ENCODE data around the gene LKAAEAR1.

LKAAEAR1 gene

DNA sequence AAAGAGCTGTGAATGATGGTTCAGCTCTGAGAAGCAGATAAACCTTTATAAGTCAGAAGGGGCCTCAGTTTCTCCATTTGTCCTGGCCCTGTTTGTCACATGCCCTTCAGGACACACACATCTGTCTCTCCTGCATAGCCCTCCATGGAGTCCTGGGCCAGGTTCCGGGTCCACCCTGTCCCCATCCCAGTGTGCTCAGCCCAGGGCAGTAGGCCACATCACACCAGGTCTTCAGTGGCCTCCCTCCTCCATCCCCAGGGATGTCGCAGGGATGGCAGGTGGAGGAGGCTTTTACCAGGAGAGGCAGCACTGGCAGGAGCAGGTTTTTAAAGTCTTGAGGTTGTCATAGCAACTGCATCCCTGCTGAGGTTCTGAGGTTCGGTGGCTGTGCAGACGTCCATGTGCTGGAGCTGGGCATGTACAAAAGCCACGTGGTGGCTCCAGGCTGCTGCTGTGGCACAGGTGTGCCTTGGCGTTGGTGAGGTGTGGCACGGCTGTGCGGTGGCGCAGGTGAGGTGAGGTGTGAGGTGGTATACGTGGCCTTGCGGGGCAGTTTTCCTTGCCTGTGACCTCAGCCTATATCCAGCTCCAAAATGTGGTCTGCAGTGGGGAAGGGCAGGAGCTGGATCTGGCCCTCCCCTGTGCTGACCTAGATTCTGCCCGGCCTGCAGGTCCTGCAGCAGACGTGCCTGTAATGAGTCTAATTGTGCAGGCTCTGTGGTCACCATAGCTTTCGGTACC is 31.1 kb upstream of the LKAAEAR1 start:
- TF ChIP-seq, protein P1, sequence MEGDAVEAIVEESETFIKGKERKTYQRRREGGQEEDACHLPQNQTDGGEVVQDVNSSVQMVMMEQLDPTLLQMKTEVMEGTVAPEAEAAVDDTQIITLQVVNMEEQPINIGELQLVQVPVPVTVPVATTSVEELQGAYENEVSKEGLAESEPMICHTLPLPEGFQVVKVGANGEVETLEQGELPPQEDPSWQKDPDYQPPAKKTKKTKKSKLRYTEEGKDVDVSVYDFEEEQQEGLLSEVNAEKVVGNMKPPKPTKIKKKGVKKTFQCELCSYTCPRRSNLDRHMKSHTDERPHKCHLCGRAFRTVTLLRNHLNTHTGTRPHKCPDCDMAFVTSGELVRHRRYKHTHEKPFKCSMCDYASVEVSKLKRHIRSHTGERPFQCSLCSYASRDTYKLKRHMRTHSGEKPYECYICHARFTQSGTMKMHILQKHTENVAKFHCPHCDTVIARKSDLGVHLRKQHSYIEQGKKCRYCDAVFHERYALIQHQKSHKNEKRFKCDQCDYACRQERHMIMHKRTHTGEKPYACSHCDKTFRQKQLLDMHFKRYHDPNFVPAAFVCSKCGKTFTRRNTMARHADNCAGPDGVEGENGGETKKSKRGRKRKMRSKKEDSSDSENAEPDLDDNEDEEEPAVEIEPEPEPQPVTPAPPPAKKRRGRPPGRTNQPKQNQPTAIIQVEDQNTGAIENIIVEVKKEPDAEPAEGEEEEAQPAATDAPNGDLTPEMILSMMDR (conservative IDR thresholded peaks at IDR 0.05; ENCODE audit: low read depth): no peak
- no peak overlapping the region for H3K27ac ChIP-seq
- DNase-seq (ENCODE audit: low spot score): no peak
- CTCF ChIA-PET: interaction anchor here (0.5 to 2.3 kb wide), 5 partner anchors 13 to 48 kb away, joined by 3 to 10 read pairs (median 3); partner anchors contain the start of gene LKAAEAR1
- POLR2A ChIA-PET (ENCODE audit: low non-redundant PET): no interaction called here

DNA sequence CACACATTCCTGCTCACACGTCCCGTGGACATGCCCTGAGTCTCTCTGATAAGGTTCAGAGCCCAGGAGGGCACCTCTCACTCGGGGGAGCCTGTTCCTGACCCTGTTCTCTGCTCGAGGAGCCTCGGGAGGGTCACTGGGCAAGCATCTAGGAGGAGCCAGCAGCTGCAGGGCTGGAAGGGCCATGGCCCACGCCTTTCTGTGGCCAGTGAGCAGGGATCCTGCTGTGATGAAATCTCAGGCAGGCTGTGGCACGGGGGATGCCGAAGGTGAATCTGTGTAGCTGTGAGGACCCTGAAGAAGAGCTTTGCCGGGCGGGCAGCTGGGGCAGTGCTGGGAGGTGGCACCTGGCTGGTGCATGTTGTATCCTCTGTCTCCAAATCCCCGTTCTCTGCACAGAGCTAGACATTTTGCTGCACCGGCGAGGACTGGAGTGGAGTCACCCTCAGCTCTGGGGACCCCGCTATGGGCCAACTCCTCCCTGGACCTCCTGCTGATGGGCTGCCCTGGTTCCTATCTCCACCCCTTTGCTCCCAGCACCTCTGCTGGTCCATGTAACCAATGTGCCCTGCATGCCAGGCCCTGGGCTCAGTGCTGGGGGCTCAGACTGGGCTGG is 30.3 kb upstream of the LKAAEAR1 start:
- TF ChIP-seq, protein P1 (conservative IDR thresholded peaks at IDR 0.05; ENCODE audit: low read depth): no peak
- ChIA-PET CTCF (interaction anchor here (0.6 to 2.3 kb wide), 3 partner anchors 13 to 31 kb away, joined by 3 to 10 read pairs (median 3); partner anchors contain the start of gene LKAAEAR1), POLR2A (ENCODE audit: low non-redundant PET) (no interaction called here)
- no peak for DNase-seq (ENCODE audit: low spot score)
- H3K27ac ChIP-seq: no peak overlapping the region

DNA sequence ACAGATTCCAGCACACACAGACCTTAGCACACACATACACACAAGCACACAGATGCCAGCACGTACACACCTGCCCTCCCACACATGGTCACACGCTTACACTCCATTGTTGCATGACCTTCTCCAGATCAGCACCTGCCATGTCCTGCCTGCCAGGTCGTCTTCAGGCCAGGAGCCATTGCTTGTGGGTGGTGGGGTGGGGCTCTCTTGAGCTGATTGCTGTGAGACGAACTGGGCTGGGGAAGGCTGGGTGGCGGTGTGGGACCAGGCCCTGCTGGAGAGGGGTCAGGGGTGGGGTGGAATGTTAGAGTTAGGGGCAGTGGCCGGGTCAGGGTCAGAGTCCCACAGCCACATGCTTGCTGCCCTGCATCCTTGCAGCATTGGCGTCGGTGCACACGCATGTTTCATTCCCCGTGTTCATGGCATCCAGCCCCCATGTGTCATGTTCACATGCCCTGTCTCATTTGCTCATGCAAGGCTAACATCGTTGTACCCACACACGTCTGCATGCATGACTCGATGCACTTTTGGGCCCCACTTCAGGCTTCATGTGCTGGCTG is 29.7 kb upstream of the LKAAEAR1 start:
- ChIA-PET CTCF (interaction anchor here (0.6 to 0.7 kb wide), 2 partner anchors 12 to 29 kb away, joined by 3 read pairs; no protein-coding TSS in a partner anchor), POLR2A (ENCODE audit: low non-redundant PET) (no interaction called here)
- H3K27ac ChIP-seq: no peak overlapping the region
- TF ChIP-seq, protein P1 (conservative IDR thresholded peaks at IDR 0.05; ENCODE audit: low read depth): no peak
- DNase-seq (ENCODE audit: low spot score): no peak

DNA sequence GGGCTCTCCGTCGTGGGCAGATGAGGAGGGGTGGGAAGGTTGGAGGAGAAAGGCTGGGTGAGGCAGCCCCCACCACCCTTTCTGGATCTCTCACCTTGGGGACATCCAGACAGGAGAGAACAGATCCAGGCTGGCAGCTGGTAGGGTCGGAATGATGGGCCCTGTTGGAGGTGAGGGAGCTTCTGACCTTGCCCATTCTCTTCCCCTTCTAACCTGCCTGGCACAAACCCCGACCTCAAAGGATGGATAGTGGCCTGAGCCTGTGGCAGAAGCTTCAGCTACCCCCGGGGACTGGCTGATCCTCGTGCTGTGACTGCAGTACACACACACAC is 29.2 kb upstream of the LKAAEAR1 start:
- H3K27ac ChIP-seq: no peak overlapping the region
- CTCF ChIA-PET: interaction anchor here (0.5 to 0.6 kb wide), 2 partner anchors 24 to 29 kb away, joined by 3 to 4 read pairs; no protein-coding TSS in a partner anchor
- DNase-seq (ENCODE audit: low spot score): no peak
- POLR2A ChIA-PET (ENCODE audit: low non-redundant PET): no interaction called here
- TF ChIP-seq, protein P1 (conservative IDR thresholded peaks at IDR 0.05; ENCODE audit: low read depth): no peak

DNA sequence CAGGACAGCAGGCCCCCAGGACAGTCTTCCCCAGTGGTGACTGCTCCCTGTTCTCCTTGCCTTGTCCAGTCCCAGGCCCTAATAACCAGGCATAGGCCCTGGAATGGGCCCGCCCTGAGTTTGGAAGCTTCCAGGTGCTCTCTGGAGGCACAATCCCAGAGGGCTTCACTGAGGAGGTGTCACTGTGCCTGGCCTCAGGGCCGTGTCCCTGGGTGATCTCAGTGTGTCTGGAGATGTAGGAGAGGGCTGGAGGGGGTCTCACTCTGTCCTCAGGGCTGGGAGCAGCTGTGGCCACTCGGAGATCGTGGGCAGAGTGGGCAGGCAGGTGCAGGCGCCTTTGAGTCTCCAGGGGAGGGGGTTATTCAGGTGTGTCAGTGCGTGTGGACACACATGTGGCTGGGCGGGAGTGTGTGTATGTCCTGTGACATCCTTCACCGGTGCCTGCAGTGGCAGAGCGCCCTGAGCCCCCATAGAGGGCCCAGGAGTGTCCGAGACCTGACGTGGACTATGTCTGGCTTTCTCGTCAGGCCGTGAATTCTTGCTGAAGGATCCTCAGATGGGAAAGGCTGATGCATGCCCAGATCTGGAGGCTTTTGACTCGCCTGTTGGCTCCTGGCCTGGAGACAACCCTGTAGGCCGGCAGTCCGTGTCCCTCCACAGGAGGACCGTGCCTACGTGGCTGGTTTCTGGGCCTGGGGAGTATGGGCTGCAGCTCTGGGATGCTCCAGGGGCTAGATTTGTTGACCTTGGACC is 28.7 kb upstream of the LKAAEAR1 start:
- DNase-seq (ENCODE audit: low spot score): no peak
- no peak overlapping the region for H3K27ac ChIP-seq
- CTCF ChIA-PET: interaction anchor here (0.5 to 0.6 kb wide), 2 partner anchors 23 to 30 kb away, joined by 3 to 4 read pairs; no protein-coding TSS in a partner anchor
- TF ChIP-seq, protein P1 (conservative IDR thresholded peaks at IDR 0.05; ENCODE audit: low read depth): no peak
- POLR2A ChIA-PET (ENCODE audit: low non-redundant PET): no interaction called here

Measured in RWPE1 (cell line).